Brain microvascular endothelial cell (primary cell): ENCODE measurements around the gene KIF4B.

ENCODE experiments used
- DNase-seq: peaks from one replicate; pipeline ENCODE4 v3.0.0-alpha.2; 2020
- H3K27ac ChIP-seq: fragments of 250-450 bp; sonication (Bioruptor Pico); 2 replicates; pipeline ENCODE4 v1.5.1; 2020; ENCODE audit warnings: mild to moderate bottlenecking, moderate library complexity
- H3K27me3 ChIP-seq: fragments of 250-450 bp; sonication (Bioruptor Pico); replicated peaks from 2 replicates; pipeline ENCODE4 v1.5.1; 2020; ENCODE audit warnings: mild to moderate bottlenecking
- H3K36me3 ChIP-seq: fragments of 250-450 bp; sonication (Bioruptor Pico); replicated peaks from 2 replicates; pipeline ENCODE4 v1.5.1; 2020; ENCODE audit warnings: mild to moderate bottlenecking
- H3K4me3 ChIP-seq: 2 replicates; pipeline ENCODE4 v1.5.1; 2011; ENCODE audit warnings: low read depth, mild to moderate bottlenecking, control low read depth, low read length, moderate library complexity
- CTCF ChIP-seq: IDR thresholded peaks from 2 replicates; pipeline ENCODE4 v1.5.1; 2011; ENCODE audit warnings: low read depth, mild to moderate bottlenecking, moderate library complexity, low read length, control low read depth, inconsistent platforms; ENCODE audit errors: missing control alignments
- in situ Hi-C: cut with HindIII; loops from 2 replicates; pipeline ENCODE4 v1.10.0; 2017; ENCODE audit warnings: low sequenced_read_pairs, low pct_ligation_motif_present

The KIF4B gene

GRCh38 chr5:155046591-155046990 lies 33.0 kb downstream of the KIF4B start:
- in situ Hi-C loops, result no loop called here
- H3K27ac ChIP-seq, result no peak overlapping the region
- TF ChIP-seq CTCF, result no peak

GRCh38 chr5:155047818-155048217 lies 34.3 kb downstream of the KIF4B start:
- no peaks in the 10 kb centered on the region for H3K27me3 ChIP-seq
- TF ChIP-seq CTCF, result no peak
- H3K27ac ChIP-seq, result no peak overlapping the region
- no peak for DNase-seq
- H3K36me3 ChIP-seq, result no peaks in the 10 kb centered on the region
- in situ Hi-C loops, result no loop called here
- no peak overlapping the region for H3K4me3 ChIP-seq

More at GRCh38 chr5:155046591-155046990, 33.0 kb downstream of the KIF4B start:
- Histone ChIP-seq H3K27me3 (no peaks in the 10 kb centered on the region), H3K4me3 (no peak overlapping the region), H3K36me3 (no peaks in the 10 kb centered on the region)
- no peak for DNase-seq

- Histone ChIP-seq H3K36me3 (no peaks in the 10 kb centered on the region), H3K27ac (no peak overlapping the region), H3K4me3 (no peak overlapping the region), H3K27me3 (no peaks in the 10 kb centered on the region)
- peak; percentile 61 for TF ChIP-seq CTCF
- in situ Hi-C loops, result no loop called here
- no peak for DNase-seq
These were observed 36.2 kb downstream of the KIF4B start for GRCh38 chr5:155049569-155050383.

- in situ Hi-C loops, result no loop called here
- TF ChIP-seq CTCF, result no peak
- no peak for DNase-seq
- Histone ChIP-seq H3K27ac (no peak overlapping the region), H3K4me3 (no peak overlapping the region), H3K36me3 (no peaks in the 10 kb centered on the region), H3K27me3 (no peaks in the 10 kb centered on the region)
These were observed 36.9 kb downstream of the KIF4B start for GRCh38 chr5:155050384-155051019.

DNA sequence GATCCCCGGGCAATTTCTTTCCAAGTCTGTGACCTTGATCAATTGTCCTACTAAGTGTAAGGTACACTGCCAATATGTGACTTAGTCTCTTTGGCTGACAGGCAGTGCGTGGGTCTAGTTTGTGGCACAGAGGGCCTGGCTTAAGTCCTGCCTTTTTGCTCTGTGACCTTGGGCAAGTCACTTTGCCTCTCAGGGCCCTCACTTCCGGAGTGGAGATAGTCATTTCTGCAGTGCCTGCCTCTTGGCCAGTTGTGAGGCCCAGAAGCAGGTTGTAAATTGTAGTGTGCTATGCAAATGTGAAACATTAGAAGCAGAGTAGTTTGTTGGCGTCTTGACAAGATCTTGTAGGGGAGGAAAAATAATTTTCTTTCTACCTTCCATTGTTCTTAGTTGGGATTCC lies 39.0 kb downstream of the KIF4B start:
- Histone ChIP-seq H3K4me3 (no peak overlapping the region), H3K27ac (no peak overlapping the region), H3K27me3 (no peaks in the 10 kb centered on the region), H3K36me3 (no peaks in the 10 kb centered on the region)
- no peak for TF ChIP-seq CTCF
- in situ Hi-C loops, result no loop called here
- no peak for DNase-seq
